ENCODE measurements around the gene YJEFN3. TPM values are rescaled to one million over a fixed set of nuclear protein-coding genes. Genes with fewer than 3 reads are reported as not detected.

The YJEFN3 gene
- polyA plus RNA-seq, 2 of the 4 experiments (the other 2 are of a cell fraction), result 3.2 to 7.2 TPM

DNA sequence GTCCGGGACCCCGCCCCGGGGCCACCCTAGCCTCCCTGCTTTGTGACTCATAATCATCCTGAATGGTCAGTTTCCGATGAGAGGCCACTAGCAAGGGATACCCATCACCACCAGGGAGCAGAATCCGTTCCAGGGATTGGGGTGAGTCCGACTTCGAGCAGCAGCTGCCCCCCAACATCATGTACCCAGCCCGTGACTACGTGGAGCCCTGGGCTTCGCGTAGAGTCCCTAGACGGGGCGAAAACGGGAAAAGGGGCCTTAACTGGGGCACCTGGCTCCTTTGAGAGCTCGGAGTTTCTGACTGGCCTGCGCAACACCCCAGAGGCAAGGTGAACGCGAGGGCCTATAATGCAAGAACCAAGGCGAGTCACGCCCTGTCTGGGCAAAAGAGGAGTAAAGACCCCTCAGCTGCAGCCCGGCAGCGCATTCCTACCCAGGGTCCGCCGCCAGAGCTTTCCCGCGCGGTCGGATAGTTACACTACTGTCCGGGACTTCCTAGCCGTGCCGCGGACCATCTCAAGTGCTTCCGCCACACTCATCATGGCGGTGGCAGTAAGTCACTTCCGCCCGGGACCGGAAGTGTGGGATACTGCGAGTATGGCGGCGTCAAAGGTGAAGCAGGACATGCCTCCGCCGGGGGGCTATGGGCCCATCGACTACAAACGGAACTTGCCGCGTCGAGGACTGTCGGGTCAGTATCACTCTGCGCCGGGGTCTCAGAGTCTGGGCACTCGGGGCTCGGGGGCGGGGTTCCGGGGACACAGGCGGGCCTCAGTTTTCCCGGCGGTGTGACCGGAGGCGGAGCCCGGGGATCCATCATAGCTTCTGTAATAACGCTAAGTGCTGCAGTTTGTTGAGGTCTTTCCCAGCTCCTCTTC is 12.8 kb upstream of the YJEFN3 start, which contains the start of gene NDUFA13 (continued):
- no peak for TF ChIP-seq CHD2 (IDR thresholded peaks at IDR 0.05; ENCODE audit: low read length, partially characterized antibody)
- TF ChIP-seq SMC3 (IDR thresholded peaks at IDR 0.05), result no peak
- TF ChIP-seq, protein P1, sequence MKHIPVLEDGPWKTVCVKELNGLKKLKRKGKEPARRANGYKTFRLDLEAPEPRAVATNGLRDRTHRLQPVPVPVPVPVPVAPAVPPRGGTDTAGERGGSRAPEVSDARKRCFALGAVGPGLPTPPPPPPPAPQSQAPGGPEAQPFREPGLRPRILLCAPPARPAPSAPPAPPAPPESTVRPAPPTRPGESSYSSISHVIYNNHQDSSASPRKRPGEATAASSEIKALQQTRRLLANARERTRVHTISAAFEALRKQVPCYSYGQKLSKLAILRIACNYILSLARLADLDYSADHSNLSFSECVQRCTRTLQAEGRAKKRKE (CRISPR knock-in tag; IDR thresholded peaks at IDR 0.05; ENCODE audit: low read depth), result no peak
- TF ChIP-seq, protein P2, sequence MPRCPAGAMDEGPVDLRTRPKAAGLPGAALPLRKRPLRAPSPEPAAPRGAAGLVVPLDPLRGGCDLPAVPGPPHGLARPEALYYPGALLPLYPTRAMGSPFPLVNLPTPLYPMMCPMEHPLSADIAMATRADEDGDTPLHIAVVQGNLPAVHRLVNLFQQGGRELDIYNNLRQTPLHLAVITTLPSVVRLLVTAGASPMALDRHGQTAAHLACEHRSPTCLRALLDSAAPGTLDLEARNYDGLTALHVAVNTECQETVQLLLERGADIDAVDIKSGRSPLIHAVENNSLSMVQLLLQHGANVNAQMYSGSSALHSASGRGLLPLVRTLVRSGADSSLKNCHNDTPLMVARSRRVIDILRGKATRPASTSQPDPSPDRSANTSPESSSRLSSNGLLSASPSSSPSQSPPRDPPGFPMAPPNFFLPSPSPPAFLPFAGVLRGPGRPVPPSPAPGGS (IDR thresholded peaks at IDR 0.05), result 0 out of 3 replicates have a peak, but pooled peaks have one; percentile 57
- TF ChIP-seq HEYL (CRISPR knock-in tag; IDR thresholded peaks at IDR 0.05), result no peak
- TF ChIP-seq RFX5 (IDR thresholded peaks at IDR 0.05), result no peak
- no peak for TF ChIP-seq ZC3H11A (IDR thresholded peaks at IDR 0.05)
- no peak for TF ChIP-seq MAFK (IDR thresholded peaks at IDR 0.05; ENCODE audit: partially characterized antibody)
- no peak for TF ChIP-seq JUNB (IDR thresholded peaks at IDR 0.05)

DNA sequence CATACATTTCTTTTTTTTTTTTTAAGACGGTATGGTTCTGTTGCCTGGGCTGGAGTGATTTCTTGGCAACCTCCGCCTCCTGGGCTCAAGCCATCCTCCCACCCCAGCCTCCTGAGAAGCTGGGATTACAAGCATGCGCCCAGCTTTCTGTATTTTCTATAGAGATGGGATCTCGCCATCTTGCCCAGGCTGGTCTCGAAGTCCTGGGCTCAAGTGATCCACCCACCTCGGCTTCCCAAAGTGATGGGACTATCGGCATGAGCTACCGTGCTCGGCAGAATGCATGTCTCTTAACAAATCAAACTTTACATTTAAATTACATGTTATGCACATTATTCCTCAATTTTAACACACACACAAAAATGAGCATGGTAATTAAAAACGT is 11.5 kb upstream of the YJEFN3 start:
- ChIA-PET CTCF (interaction anchor here (1.1 kb wide), 1 partner anchor 15 kb away, joined by 5 read pairs; no protein-coding TSS in a partner anchor), POLR2A (interaction anchor here (0.9 kb wide), 1 partner anchor 112 kb away, joined by 3 read pairs; the partner anchor contains the start of gene GATAD2A)
- H3K9me3 ChIP-seq, result no peaks in the 10 kb centered on the region
- WGBS (ENCODE audit: missing lambda C conversion rate), result 93% methylated on average over 10 of the region's 10 CpGs
- no peak for TF ChIP-seq MAZ (IDR thresholded peaks at IDR 0.05; ENCODE audit: borderline replicate concordance, low read depth, low read length)
- TF ChIP-seq CHD2 (IDR thresholded peaks at IDR 0.05; ENCODE audit: low read length, partially characterized antibody), result no peak
- no peak for TF ChIP-seq HOXB13 (CRISPR knock-in tag; IDR thresholded peaks at IDR 0.05; ENCODE audit: low read depth)
- TF ChIP-seq HEYL (CRISPR knock-in tag; IDR thresholded peaks at IDR 0.05), result no peak
- no peak for TF ChIP-seq TP53 (CRISPR knock-in tag; IDR thresholded peaks at IDR 0.05)
- no peak for TF ChIP-seq KDM5A (IDR thresholded peaks at IDR 0.05)
- no peak for TF ChIP-seq RNF2 (IDR thresholded peaks at IDR 0.05; ENCODE audit: borderline replicate concordance, low read depth)
- TF ChIP-seq, protein P3, sequence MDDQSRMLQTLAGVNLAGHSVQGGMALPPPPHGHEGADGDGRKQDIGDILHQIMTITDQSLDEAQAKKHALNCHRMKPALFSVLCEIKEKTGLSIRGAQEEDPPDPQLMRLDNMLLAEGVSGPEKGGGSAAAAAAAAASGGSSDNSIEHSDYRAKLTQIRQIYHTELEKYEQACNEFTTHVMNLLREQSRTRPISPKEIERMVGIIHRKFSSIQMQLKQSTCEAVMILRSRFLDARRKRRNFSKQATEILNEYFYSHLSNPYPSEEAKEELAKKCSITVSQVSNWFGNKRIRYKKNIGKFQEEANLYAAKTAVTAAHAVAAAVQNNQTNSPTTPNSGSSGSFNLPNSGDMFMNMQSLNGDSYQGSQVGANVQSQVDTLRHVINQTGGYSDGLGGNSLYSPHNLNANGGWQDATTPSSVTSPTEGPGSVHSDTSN (IDR thresholded peaks at IDR 0.05), result no peak
- TF ChIP-seq, protein P4, sequence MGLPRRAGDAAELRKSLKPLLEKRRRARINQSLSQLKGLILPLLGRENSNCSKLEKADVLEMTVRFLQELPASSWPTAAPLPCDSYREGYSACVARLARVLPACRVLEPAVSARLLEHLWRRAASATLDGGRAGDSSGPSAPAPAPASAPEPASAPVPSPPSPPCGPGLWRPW (IDR thresholded peaks at IDR 0.05), result no peak
- no peak for TF ChIP-seq TFCP2L1 (CRISPR knock-in tag; IDR thresholded peaks at IDR 0.05)
- TF ChIP-seq NR3C1 (IDR thresholded peaks at IDR 0.05), result no peak
- TF ChIP-seq FOSB (CRISPR knock-in tag; IDR thresholded peaks at IDR 0.05), result no peak
- no peak for TF ChIP-seq JUNB (IDR thresholded peaks at IDR 0.05)
- TF ChIP-seq SMC3 (IDR thresholded peaks at IDR 0.05), result no peak
- TF ChIP-seq, protein P1 (CRISPR knock-in tag; IDR thresholded peaks at IDR 0.05; ENCODE audit: low read depth), result no peak
- TF ChIP-seq, protein P5, sequence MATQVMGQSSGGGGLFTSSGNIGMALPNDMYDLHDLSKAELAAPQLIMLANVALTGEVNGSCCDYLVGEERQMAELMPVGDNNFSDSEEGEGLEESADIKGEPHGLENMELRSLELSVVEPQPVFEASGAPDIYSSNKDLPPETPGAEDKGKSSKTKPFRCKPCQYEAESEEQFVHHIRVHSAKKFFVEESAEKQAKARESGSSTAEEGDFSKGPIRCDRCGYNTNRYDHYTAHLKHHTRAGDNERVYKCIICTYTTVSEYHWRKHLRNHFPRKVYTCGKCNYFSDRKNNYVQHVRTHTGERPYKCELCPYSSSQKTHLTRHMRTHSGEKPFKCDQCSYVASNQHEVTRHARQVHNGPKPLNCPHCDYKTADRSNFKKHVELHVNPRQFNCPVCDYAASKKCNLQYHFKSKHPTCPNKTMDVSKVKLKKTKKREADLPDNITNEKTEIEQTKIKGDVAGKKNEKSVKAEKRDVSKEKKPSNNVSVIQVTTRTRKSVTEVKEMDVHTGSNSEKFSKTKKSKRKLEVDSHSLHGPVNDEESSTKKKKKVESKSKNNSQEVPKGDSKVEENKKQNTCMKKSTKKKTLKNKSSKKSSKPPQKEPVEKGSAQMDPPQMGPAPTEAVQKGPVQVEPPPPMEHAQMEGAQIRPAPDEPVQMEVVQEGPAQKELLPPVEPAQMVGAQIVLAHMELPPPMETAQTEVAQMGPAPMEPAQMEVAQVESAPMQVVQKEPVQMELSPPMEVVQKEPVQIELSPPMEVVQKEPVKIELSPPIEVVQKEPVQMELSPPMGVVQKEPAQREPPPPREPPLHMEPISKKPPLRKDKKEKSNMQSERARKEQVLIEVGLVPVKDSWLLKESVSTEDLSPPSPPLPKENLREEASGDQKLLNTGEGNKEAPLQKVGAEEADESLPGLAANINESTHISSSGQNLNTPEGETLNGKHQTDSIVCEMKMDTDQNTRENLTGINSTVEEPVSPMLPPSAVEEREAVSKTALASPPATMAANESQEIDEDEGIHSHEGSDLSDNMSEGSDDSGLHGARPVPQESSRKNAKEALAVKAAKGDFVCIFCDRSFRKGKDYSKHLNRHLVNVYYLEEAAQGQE (IDR thresholded peaks at IDR 0.05), result no peak
- TF ChIP-seq, protein P6, sequence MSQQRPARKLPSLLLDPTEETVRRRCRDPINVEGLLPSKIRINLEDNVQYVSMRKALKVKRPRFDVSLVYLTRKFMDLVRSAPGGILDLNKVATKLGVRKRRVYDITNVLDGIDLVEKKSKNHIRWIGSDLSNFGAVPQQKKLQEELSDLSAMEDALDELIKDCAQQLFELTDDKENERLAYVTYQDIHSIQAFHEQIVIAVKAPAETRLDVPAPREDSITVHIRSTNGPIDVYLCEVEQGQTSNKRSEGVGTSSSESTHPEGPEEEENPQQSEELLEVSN (IDR thresholded peaks at IDR 0.05; ENCODE audit: borderline replicate concordance, low read depth), result no peak
- TF ChIP-seq CBX2 (IDR thresholded peaks at IDR 0.05; ENCODE audit: borderline replicate concordance, low read depth), result no peak
- TF ChIP-seq, protein P7, sequence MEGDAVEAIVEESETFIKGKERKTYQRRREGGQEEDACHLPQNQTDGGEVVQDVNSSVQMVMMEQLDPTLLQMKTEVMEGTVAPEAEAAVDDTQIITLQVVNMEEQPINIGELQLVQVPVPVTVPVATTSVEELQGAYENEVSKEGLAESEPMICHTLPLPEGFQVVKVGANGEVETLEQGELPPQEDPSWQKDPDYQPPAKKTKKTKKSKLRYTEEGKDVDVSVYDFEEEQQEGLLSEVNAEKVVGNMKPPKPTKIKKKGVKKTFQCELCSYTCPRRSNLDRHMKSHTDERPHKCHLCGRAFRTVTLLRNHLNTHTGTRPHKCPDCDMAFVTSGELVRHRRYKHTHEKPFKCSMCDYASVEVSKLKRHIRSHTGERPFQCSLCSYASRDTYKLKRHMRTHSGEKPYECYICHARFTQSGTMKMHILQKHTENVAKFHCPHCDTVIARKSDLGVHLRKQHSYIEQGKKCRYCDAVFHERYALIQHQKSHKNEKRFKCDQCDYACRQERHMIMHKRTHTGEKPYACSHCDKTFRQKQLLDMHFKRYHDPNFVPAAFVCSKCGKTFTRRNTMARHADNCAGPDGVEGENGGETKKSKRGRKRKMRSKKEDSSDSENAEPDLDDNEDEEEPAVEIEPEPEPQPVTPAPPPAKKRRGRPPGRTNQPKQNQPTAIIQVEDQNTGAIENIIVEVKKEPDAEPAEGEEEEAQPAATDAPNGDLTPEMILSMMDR (IDR thresholded peaks at IDR 0.05), result no peak
- H3K4me1 ChIP-seq, result peaks cover 8% of the 10 kb centered on the region; the same call in 2 of the 3 replicates
- no peak overlapping the region; a peak in 1 of 6 replicates for H3K27ac ChIP-seq
- H3K4me2 ChIP-seq, result peak overlapping the region; percentile 91
- DNase-seq (ENCODE audit: low read depth in 1 of 2, low spot score in 1 of 2), result no peak
- FAIRE-seq, result no peak
- peak overlapping the region; percentile 88 for H3K4me3 ChIP-seq
- ATAC-seq, result no peak

All from A549 (cell line).